Left cardiac atrium (tissue), 4 donors: ENCODE measurements around the gene OSBPL5. TPM values are rescaled to one million over a fixed set of nuclear protein-coding genes. Genes with fewer than 3 reads are reported as not detected.

ENCODE experiments used
- ATAC-seq, 2 donors: fragments of 200-7000 bp; cut with Tn5 transposase; one replicate each; pipeline ENCODE4 v1.9.1; 2020; ENCODE audit warnings: mild to moderate bottlenecking in 2 of 2, moderate library complexity in 2 of 2
- DNase-seq: peaks from one replicate; pipeline ENCODE4 v3.0.0-alpha.2; 2020
- intact Hi-C, 2 donors: fragments of 100-400 bp; cut with DNase I; formaldehyde crosslinking; loops; one replicate each; pipeline versions ENCODE4 v1.14.1 to v1.15.1; 2022 to 2023
- long read RNA-seq: library from polyadenylated mRNA; unstranded; transcript quantifications from one replicate; pipeline ENCODE4 v2.0.0, GENCODE V29; 2021
- total RNA-seq, 2 donors: library from RNA; stranded (reverse); fragmentation: NEBNext Ultra II Directional; extraction: Animal tissue kit (Norgen Biotek cat#: 25700); gene quantifications; one replicate each; pipeline ENCODE4 v1.2.1, GENCODE V29; 2021
- donor health status: DM: no; HTN: yes; CAD: no.
- donor health status: DM: no; HTN: yes; CAD: no; lungs with severe emphysema.
- donor health status: DM: yes; HTN: yes; CAD: no.
- donor health status: Dilated cardiomyopathy.

The OSBPL5 gene
- 10 to 100 TPM; 17.3 to 21.0 TPM for total RNA-seq
- long read RNA-seq, partial matches to known transcripts = 22 of 28 reads
- long read RNA-seq, other reads (novel, unspliced or antisense) = 4 of 28 reads

- DNase-seq = peak; percentile 85
- intact Hi-C loops = no loop called here
Measured at GRCh38 chr11:3165152-3165705, at the start of gene OSBPL5. OSBPL5 (minus strand) TSS chr11:3165310; CDS start chr11:3129148, 36,162 bp downstream.

GRCh38 chr11:3214420-3214699, 49.2 kb upstream of the OSBPL5 start:
- ATAC-seq (no peak), DNase-seq (no peak)
- intact Hi-C loops = no loop called here

More at GRCh38 chr11:3165152-3165705, at the start of gene OSBPL5:
- ATAC-seq = peak; percentile 64 to 77

GRCh38 chr11:3213659-3214419, 48.7 kb upstream of the OSBPL5 start:
- intact Hi-C loops = no loop called here
- DNase-seq (peak; percentile 10), ATAC-seq (no peak)

GRCh38 chr11:3208272-3208671, 43.2 kb upstream of the OSBPL5 start:
- ATAC-seq (no peak), DNase-seq (peak; percentile 5)
- intact Hi-C loops = no loop called here

GRCh38 chr11:3207526-3208189, 42.5 kb upstream of the OSBPL5 start:
- ATAC-seq (no peak), DNase-seq (peak; percentile 11)
- intact Hi-C loops = no loop called here

GRCh38 chr11:3206922-3207204, 41.8 kb upstream of the OSBPL5 start:
- no peak for ATAC-seq
- intact Hi-C loops = no loop called here

GRCh38 chr11:3206156-3206921, 41.2 kb upstream of the OSBPL5 start:
- intact Hi-C loops = no loop called here
- ATAC-seq (no peak), DNase-seq (peak; percentile 17)

More at GRCh38 chr11:3206922-3207204, 41.8 kb upstream of the OSBPL5 start:
- DNase-seq = no peak

- intact Hi-C loops = no loop called here
- ATAC-seq (no peak), DNase-seq (peak; percentile 13)
Measured at GRCh38 chr11:3205261-3206155, 40.4 kb upstream of the OSBPL5 start.

GRCh38 chr11:3204141-3205015, 39.3 kb upstream of the OSBPL5 start:
- DNase-seq = peak; percentile 13

GRCh38 chr11:3203221-3204043, 38.3 kb upstream of the OSBPL5 start:
- ATAC-seq (peak; percentile 46 to 47), DNase-seq (peak; percentile 19)
- intact Hi-C loops = no loop called here

More at GRCh38 chr11:3204141-3205015, 39.3 kb upstream of the OSBPL5 start:
- intact Hi-C loops = no loop called here
- ATAC-seq = no peak

- no peak for DNase-seq
Measured at GRCh38 chr11:3202759-3203158, 37.6 kb upstream of the OSBPL5 start.

GRCh38 chr11:3202305-3202704, 37.2 kb upstream of the OSBPL5 start:
- DNase-seq (no peak), ATAC-seq (no peak)
- intact Hi-C loops = no loop called here

More at GRCh38 chr11:3202759-3203158, 37.6 kb upstream of the OSBPL5 start:
- intact Hi-C loops = no loop called here
- no peak for ATAC-seq

- intact Hi-C loops = no loop called here
- ATAC-seq = no peak
- no peak for DNase-seq
Measured at GRCh38 chr11:3201677-3202181, 36.6 kb upstream of the OSBPL5 start.

GRCh38 chr11:3201112-3201581, 36.0 kb upstream of the OSBPL5 start:
- ATAC-seq (no peak), DNase-seq (no peak)

GRCh38 chr11:3200388-3201111, 35.4 kb upstream of the OSBPL5 start:
- ATAC-seq (no peak), DNase-seq (no peak)
- intact Hi-C loops = no loop called here

More at GRCh38 chr11:3201112-3201581, 36.0 kb upstream of the OSBPL5 start:
- intact Hi-C loops = no loop called here
